GM21423 (cell line): ENCODE data around the gene DHPS.
"Not testable (repeated sequence)": the region's sequence is repeated elsewhere in the genome, so short reads cannot be mapped to it uniquely, and the experiment has no call there.

Experiments used
- ATAC-seq: cut with Tn5 transposase; IDR thresholded peaks from one replicate; pipeline ENCODE4 v1.9.1; 2021; ENCODE audit warnings: mild to moderate bottlenecking, moderate library complexity; ENCODE audit not compliant: unreplicated experiment

DHPS gene

DNA sequence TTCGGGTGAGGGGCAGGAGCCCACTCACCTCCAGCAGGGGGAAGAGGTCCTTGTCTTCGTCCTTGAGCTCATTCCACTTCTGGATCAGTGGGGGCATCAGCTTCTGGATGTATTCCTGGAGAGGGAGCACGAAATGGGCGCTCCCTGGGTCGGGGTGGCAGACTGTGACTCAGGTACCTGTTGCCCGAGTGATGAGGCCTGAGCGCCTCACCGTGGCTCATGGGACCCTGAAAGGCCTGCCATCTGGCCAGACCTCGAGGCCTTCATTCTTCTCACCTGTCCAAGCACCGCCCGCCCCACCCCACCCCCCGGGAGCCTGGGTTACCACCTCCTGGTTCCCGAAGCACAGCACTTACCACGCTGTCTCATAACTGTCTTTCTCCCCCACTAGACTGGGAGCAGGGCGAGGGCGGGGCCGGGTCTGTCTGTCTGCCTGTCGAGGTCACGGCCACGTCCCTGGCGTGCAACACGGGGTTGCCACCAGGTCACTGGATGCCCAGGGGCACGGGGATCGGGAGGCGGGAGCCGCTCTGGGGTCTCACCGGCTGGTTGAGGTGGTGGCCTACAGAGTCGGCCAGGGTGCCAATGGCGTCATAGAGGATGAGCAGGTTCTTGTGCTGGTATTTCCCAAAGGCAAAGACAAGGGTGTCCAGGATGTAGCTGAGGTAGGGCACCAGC, 24.1 kb upstream of the DHPS start:
- no peak for ATAC-seq

DNA sequence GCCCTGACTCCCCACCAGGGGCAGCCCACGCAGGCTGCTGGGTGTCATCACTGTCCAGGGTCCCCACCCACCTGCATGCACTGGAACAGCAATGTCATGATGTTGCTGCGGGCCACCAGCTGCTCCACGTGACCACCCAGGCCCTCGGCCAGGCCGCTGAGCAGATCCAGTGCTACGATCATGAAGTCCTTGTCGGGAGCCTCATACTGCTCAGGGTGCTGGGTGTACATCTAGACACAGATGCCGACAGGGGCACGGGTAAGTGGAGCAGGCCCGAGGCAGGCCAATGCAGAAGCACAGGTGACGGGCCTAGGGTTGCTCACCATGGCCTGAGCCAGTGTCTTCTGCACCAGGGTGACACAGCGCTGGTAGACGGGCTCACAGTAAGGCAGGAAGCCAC, 23.5 kb upstream of the DHPS start:
- ATAC-seq = no peak

DNA sequence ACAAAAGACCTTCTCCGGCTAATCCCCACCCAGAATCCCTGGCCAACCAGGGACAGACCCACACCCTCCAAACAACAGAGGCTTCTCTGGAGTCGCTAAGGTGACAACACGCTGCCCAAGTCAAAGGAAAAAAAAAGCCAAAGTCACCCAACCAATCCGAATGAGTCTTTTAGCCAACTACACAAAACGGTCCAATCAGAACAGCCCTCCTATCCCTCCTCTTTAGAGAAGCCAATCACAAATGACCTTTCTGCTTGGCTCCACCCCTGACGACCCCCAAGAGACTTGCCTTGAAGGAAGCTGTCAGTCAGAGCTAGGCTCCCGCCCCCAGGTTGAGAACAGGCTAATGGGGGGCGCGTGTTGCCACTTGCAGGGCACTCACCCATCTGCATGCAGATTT, 21.4 kb upstream of the DHPS start:
- no peak for ATAC-seq

DNA sequence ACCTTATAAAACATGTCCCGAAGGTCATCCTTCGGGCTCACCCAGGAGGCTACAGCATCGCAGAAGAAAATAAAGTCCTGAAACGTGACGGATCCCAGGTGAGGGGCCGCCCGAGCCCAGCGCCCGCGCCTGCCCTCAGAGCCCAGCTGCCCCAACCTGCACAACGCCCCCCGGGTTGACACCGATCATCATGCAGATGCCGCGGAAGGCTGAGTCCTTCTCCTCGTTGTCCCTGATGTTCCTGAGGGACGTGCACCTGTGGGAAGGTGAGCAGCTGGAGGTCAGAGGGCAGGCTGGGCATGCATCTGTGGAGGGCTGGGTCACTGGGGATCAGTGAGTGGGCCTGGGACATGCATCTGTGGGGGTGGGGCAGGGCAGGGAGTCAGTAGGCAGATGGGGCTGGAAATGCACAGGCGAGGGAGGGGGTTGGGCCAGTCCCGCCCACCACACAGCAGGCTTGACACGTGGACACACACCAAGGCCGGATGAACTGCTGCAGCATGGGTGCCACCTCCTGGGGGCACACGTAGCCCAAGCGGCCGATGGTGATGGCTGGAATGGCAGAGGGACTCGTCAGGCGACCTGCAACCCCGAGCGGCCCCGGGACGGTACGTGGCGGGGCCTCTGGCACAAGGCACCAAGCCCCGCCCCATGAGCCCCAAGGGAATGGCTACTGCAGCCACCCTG, 20.1 kb upstream of the DHPS start:
- no peak for ATAC-seq

DNA sequence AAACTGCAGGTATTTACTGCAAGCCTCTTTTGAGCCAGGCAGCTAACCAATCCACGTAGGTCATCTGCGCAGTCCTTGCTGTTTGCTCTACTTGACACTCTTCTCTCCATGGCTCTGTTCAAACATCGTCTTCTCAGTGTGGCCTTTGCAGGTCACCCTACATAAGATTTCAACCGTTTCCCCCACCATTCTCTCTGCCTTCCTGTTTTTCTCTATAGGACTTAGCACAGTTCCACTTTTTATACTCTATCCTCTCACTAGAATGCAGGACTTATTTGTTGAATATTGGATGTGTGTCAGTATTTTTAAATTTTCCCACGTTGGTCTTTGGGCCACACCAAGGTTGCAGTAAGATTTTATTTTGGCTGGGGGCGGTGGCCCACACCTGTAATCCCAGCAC, 16.5 kb upstream of the DHPS start:
- no peak for ATAC-seq

DNA sequence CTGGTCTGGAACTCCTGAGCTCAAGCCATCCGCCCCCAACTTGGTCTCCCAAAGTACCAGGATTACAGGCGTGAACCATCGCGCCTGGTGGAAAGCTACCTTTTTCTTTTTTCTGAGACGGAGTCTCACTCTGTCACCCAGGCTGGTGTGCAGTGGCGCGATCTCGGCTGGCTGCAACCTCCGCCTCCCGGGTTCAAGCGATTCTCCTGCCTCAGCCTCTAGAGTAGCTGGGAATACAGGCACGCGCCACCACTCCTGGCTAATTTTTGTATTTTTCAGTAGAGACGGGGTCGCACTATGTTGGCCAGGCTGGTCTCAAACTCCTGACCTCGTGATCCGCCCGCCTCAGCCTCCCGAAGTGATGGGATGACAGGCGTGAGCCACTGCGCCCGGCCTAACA, 15.7 kb upstream of the DHPS start:
- ATAC-seq = not testable (repeated sequence)

DNA sequence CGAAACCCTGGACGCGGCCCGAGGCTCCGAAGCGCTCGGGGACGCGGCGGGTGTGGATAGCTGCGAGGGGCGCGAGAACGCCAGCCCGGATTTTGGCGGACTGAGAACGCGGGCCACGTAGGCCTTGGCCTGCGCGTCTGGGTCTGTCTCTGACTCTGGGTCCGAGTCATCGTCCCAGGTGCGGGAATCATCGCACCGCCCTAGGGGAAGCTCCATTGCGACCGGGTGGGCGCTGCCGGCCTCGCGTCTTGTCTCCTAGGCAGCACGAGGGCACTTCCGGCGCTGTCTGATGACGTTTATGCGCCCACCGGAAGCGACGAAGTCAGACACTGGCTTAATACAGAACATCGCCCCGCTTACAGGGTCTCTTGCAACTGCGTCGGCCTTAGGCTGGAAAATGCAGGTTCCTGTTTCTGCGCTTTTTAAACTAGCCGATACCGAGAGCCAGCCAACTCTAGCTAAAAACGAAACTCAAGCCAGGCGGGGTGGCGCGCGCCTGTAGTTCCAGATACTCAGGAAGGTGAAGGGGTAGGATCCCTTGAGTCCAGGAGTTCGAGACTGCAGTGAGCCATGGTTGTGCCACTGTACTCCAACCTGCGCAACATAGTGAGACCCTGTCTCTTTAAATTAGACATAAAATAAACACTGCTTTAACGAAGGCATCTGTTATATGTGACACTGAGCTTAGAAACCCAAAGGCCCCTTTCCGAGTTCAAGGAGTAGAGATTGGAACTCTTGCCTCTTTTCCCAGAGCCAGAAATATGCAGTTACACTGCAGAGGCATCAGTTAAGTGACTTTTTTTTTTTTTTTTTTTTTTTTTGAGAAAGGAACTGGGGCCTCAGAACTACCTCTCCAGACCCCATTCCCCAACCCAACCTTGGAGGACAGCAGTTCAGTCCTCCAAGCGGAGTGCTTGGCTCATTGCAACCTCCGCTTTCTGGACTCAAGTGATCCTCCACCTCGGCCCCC, 15.0 kb upstream of the DHPS start, which contains the start of gene FBXW9:
Gene FBXW9, minus strand, starts transcription at position 266 of the 970 bp plus-strand sequence. Its CDS starts 50 bp downstream, at position 216.
- ATAC-seq = peak; percentile 81

DNA sequence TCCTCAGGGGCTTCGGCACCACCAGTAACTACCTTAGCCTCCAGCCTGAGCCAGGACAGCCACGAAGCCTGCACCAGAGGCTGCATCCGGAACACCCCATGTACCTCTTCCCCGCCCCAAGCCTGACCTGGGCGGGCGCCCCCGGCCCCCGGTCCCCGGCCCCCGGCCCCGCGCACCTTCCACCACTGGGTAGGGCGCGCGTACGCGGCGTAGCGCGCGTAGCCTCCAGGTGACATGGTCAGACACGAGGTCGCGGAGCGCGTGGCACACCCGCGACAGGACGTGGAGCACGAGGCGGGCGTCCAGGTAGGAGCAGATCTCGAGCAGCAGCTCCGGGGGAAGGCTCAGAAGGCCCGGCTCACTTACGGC, 14.3 kb upstream of the DHPS start:
- ATAC-seq = peak; percentile 15

DNA sequence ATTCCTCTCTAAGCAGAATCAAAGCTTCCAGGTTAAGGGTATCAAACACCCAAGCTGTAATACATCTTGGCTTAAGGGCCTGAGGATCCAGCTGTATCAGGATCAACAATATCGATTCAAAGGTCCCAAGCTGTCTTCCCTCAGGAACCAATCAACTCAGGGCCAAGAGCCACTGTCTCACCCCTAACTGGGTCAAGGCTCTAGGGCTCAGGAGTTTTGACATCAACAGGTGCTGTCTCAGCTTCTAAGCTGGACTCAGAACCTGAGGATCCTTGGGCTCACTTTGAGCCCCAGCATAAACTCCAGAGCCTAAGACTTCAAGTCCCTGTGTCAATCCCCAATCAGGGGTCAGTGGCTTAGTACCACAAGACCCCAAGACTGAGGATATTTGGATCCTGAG, 13.8 kb upstream of the DHPS start:
- ATAC-seq = no peak

DNA sequence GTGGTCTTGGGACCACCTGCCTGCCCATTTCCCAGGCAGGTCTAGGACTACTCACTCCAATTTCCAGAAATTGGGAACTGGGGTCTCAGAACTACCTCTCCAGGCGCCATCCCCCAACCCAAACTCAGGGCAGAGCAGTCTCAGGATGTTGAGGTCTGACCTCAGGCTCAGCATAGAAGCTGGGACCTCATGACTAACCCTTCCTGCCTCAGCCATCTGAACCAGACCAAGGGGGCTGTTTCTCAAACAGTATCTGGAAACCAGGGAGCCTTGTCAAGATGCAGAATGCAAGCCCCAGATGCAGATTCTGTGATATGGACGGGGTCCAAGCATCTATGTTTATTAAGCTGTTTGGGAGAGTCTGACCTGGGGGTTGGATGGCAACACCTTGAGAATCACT, 13.4 kb upstream of the DHPS start:
- ATAC-seq = no peak

DNA sequence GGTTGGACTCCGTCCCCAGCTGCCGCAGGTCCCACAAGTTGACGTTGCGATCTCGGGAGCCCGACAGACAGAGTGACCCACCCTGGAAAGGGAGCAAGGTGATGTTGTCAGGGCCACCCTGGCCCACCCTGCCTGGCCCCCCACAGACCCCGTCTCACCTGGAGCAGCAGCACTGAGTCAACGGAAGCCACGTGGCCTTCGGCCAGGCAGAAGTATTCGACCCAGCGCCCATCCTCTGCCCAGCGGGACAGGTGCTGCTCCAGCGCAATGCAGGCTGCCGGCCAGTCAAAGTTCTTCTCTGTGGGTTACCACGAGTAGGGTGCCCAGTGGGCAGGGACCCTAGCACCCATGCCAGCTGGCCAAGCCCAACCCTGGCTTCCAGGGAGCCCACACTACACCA, 13.0 kb upstream of the DHPS start:
- no peak for ATAC-seq

DNA sequence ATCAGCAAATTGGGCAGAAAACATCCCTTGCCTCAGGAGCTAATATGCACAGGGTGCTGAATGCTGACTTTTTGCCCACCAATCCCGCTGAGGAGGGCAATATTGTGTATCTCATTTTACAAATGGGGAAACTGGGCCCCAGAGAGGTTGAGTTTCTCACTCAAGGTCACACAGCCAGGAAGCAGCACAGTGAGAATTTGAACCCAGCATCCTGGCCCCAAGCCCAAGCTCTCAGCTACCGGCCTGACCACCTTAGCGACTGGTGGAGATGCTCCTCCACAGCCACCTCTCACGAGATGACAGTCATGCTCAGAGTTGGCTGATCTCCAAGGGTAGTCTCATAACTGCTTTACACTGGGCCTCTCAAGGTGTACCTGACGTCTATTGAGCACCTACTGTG, 11.3 kb upstream of the DHPS start:
- no peak for ATAC-seq

DNA sequence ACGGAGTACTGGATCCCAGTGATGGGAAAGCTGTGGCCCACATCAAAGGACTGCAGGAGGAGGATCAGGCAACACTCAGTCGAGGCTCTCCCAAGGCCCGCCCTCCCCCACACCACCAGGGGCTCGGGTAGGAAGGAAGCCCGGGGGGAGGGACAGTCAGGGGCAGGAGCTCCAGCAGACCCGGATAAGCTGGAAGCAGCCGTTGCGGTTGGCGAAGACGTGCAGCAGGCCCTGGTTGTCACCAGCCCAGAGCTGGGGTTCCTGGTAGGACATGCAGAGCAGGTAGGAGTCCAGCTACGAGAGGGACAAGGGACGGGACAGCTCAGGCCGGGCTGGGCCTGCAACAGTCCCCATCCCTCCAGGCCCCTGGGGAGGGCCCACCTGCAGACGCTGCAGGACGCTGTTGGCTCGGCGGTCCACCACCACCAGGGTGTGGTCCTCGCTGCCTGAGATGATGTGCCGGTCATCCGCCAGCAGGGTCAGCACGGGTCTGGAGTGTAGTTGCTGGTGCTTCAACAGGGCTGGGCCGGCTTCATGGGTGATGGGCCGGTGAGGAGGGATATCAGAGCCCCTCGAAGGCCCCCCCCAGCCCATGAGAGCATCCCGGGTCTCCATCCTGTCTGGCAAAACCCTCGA, 8.0 kb upstream of the DHPS start:
- ATAC-seq = no peak

DNA sequence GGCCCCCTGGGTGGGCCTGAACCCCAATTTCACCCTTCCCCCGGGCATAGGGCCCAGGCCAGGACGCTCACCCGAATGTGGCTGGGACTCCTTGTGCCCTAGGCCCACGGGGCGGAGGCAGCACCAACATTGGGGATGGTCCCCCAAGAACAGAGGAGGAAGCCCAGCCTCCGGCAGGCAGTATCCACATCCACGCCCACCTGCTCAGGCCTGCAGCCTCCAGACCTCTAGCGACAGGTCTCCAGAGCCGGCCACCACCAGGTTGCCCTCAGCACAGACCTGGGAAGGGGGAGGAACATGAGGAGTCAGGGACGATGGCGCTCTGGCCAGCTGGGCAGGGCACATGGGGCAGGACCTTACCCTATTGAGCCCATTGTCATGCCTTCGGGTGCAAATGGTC, 7.3 kb upstream of the DHPS start:
- ATAC-seq = no peak

DNA sequence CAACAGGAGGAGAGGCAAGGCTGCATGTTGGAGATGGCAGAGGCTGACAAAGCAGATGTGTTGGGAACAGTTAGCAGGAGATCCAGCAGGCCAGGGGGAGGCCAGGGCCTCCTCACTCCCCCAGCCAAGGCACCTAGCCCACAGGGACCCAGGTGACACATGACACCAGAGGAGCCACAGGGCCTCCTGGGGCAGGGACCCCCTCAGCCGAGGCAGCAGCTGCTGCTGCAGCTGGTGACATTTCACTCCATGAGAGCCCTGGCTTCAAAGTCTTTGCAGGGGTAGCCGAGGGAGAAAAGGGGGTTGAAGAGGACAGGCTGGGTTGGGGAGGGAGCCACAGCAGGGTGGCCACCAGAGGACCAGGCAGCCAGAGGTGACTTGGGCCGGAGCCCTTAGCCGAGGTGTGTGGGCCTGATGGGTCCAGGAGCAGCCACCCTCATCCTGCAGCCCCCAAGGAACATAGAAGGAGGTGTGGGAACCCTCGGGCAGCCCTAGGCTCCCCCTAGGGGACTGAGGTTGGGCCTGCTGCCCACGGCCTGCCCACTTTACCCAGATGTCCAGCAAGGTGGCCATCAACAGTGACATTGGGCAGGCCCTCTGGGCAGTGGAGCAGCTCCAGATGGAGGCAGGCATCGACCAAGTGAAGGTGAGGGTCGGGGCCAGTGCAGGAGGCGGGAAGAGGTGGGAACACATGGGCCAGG, 6.0 kb upstream of the DHPS start, which contains the start of gene GNG14:
Gene GNG14, plus strand, starts transcription at position 503 of the 701 bp plus-strand sequence. Its CDS starts 51 bp downstream, at position 554.
- ATAC-seq = no peak

DNA sequence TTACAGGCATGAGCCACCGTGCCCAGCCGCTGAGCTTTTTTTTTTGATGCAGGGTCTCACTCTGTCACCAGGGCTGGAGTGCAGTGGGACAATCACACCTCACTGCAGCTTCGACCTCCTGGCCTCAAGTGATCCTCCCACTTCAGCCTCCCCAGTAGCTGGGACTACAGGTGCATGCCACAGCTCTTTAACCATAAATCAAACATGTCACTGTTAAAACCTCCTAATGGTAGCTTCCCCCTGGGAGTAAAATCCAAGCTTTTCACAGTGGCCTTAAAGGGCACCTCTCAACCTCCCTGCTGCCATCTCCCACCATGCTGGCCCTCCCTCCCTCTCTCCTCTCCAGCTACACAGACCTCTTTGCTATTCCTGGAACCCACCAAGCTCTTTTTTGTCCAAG, 4.2 kb upstream of the DHPS start:
- ATAC-seq = no peak

DNA sequence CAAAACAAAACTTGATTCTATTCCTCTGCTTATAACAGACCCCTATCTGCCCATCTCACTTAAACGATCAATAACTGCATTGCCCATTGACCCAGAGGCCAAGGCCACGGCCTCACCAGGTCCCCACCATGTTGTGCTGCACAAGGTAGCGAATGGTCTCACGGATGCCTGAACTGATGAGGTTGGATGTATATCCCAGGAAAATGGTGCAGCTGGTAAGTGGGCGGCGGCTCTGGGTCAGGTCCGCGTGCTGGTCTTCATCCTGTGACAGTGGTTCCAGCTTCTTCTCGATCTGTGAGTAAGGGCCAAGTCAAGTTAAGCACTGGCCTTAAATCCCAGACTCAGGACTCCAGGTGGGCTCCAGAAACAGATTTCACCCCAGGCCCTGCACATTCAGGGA, 1.6 kb downstream of the DHPS start:
- ATAC-seq = no peak

DNA sequence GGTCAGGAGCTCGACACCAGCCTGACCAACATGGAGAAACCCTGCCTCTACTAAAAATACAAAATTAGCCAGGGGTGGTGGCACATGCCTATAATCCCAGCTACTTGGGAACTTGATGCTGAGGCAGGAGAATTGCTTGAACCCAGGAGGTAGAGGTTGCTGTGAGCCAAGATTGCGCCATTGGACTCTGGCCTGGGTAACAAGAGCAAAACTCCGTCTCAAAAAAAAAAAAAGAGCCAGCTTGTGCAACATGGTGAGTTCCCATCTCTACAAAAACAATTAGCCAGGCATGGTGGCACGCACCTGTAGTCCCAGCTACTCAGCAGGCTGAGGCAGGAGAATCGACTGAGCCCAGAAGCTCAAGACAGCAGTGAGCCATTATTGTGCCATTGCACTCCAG, 3.6 kb downstream of the DHPS start:
- ATAC-seq = not testable (repeated sequence)

DNA sequence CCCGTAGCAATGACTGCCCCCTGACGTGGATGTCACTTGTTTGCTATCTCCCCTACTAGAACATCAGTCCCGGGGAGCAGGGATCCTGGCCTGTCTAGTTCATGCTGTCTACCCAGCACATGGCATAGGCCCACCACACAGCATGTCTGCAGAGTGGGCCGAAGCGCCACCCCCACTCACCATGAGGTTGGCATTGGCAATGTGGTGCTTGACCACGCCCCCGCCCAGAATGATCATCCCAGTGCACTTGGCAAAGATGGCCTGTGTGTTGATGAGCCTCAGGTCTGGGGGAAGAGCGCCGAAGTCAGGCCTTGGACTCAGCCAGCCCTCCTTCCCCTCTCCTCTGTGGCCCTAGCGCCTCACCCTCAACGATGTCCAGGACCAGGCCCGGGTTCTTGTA, 4.8 kb downstream of the DHPS start:
- ATAC-seq = no peak

DNA sequence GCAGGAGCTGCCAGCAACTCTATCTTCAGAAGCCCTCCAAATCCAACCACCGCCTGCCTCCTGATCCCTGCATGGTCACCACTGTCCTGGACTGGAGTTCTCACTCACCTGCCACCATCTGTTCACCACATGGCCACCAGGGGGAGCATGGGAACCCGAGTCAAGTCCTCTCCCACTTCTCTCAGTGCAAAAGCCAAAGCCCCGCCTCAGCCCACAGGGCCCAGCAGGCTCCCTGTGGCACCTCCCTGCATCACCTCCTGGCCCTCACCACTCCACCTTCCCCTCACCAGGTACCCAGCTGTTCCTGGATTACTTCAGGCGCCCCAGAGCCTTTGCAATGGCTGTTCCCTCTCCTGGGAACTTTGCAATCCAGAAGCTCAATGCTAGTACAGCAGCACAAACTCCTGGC, 5.3 kb downstream of the DHPS start:
- no peak for ATAC-seq
